ENCODE results near the gene OSGIN1. TPM values are rescaled to one million over a fixed set of nuclear protein-coding genes. Genes with fewer than 3 reads are reported as not detected.

OSGIN1 gene
- total RNA-seq, 1 donor from 2014 or later = not detected

DNA sequence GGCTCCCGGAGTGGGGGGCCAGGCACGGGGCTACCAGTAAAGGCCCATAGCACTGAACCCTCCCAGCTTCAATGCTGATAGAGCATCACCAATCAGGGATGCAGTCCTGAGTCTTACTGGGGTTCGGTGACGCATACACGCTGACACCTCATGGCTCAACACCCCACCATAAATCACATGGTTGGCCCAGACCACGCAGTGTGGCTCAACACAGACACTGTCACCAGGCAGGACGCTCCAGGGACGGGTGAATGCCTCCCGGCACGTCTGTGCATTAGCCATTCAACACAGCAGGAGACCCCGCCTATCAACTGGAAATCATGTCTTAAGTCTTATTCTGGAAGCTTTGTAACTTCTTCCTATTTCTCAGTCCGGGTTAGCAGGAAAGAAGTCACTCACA, 50.0 kb downstream of the OSGIN1 start:
- no peak overlapping the region for H3K27ac Mint-ChIP-seq (ENCODE audit: unreplicated experiment)
- H3K36me3 Mint-ChIP-seq (ENCODE audit: unreplicated experiment) = no peaks in the 10 kb centered on the region
- no peak for TF ChIP-seq CTCF (IDR thresholded peaks at IDR 0.05; ENCODE audit: partially characterized antibody, unreplicated experiment)

GRCh38 chr16:84004442-84004841, 51.4 kb downstream of the OSGIN1 start:
- TF ChIP-seq CTCF (IDR thresholded peaks at IDR 0.05; ENCODE audit: partially characterized antibody, unreplicated experiment) = no peak
- Mint-ChIP-seq H3K4me1 (ENCODE audit: low read depth, unreplicated experiment) (peaks cover 2% of the 10 kb centered on the region), H3K27ac (ENCODE audit: unreplicated experiment) (no peak overlapping the region), H3K36me3 (ENCODE audit: unreplicated experiment) (no peaks in the 10 kb centered on the region), H3K27me3 (ENCODE audit: unreplicated experiment) (peaks cover 3% of the 10 kb centered on the region), H3K4me3 (ENCODE audit: unreplicated experiment) (no peak overlapping the region), H3K9me3 (ENCODE audit: unreplicated experiment) (peaks cover 9% of the 10 kb centered on the region)
- DNase-seq = no peak

More for the DNA sequence above, 50.0 kb downstream of the OSGIN1 start:
- no peak for DNase-seq
- peaks cover 4% of the 10 kb centered on the region for H3K27me3 Mint-ChIP-seq (ENCODE audit: unreplicated experiment)
- H3K9me3 Mint-ChIP-seq (ENCODE audit: unreplicated experiment) = peaks cover 9% of the 10 kb centered on the region
- H3K4me3 Mint-ChIP-seq (ENCODE audit: unreplicated experiment) = no peak overlapping the region
- peaks cover 2% of the 10 kb centered on the region for H3K4me1 Mint-ChIP-seq (ENCODE audit: low read depth, unreplicated experiment)

GRCh38 chr16:84005391-84005790, 52.4 kb downstream of the OSGIN1 start:
- no peaks in the 10 kb centered on the region for H3K36me3 Mint-ChIP-seq (ENCODE audit: unreplicated experiment)
- peak overlapping the region; percentile 31 for H3K27ac Mint-ChIP-seq (ENCODE audit: unreplicated experiment)
- H3K4me1 Mint-ChIP-seq (ENCODE audit: low read depth, unreplicated experiment) = peaks cover 2% of the 10 kb centered on the region
- peaks cover 3% of the 10 kb centered on the region for H3K27me3 Mint-ChIP-seq (ENCODE audit: unreplicated experiment)
- DNase-seq = no peak
- no peak for TF ChIP-seq CTCF (IDR thresholded peaks at IDR 0.05; ENCODE audit: partially characterized antibody, unreplicated experiment)
- no peak overlapping the region for H3K4me3 Mint-ChIP-seq (ENCODE audit: unreplicated experiment)
- H3K9me3 Mint-ChIP-seq (ENCODE audit: unreplicated experiment) = peaks cover 7% of the 10 kb centered on the region

GRCh38 chr16:84007520-84007919, 54.5 kb downstream of the OSGIN1 start:
- peaks cover 6% of the 10 kb centered on the region for H3K9me3 Mint-ChIP-seq (ENCODE audit: unreplicated experiment)
- H3K4me3 Mint-ChIP-seq (ENCODE audit: unreplicated experiment) = no peak overlapping the region
- no peak overlapping the region for H3K27ac Mint-ChIP-seq (ENCODE audit: unreplicated experiment)

DNA sequence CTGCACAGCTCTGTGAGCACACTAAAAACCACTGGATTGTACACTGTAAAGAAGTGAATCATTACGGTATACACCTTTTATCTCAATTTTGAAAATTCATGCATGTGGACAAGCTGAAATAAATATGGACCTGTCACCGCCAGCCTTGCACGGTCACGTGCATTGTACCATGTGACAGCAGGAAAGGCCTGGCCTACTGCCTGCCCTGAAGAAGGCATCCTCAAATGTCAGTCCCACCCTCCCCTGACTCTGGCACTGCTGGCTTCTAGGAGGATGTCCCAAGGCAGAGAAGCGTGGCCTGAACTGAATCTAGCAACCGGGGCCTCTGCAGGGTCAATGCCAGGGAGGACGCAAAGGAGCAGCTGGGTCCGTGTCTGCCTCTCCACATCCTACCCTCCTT, 54.9 kb downstream of the OSGIN1 start:
- peaks cover 2% of the 10 kb centered on the region for H3K4me1 Mint-ChIP-seq (ENCODE audit: low read depth, unreplicated experiment)
- no peak overlapping the region for H3K27ac Mint-ChIP-seq (ENCODE audit: unreplicated experiment)
- no peak for DNase-seq
- H3K27me3 Mint-ChIP-seq (ENCODE audit: unreplicated experiment) = peaks cover 3% of the 10 kb centered on the region
- peaks cover 6% of the 10 kb centered on the region for H3K9me3 Mint-ChIP-seq (ENCODE audit: unreplicated experiment)
- H3K36me3 Mint-ChIP-seq (ENCODE audit: unreplicated experiment) = no peaks in the 10 kb centered on the region
- no peak overlapping the region for H3K4me3 Mint-ChIP-seq (ENCODE audit: unreplicated experiment)
- TF ChIP-seq CTCF (IDR thresholded peaks at IDR 0.05; ENCODE audit: partially characterized antibody, unreplicated experiment) = no peak

More at GRCh38 chr16:84007520-84007919, 54.5 kb downstream of the OSGIN1 start:
- TF ChIP-seq CTCF (IDR thresholded peaks at IDR 0.05; ENCODE audit: partially characterized antibody, unreplicated experiment) = no peak
- no peaks in the 10 kb centered on the region for H3K36me3 Mint-ChIP-seq (ENCODE audit: unreplicated experiment)
- peaks cover 2% of the 10 kb centered on the region for H3K4me1 Mint-ChIP-seq (ENCODE audit: low read depth, unreplicated experiment)
- peaks cover 3% of the 10 kb centered on the region for H3K27me3 Mint-ChIP-seq (ENCODE audit: unreplicated experiment)
- DNase-seq = no peak

All from glutamatergic neuron (in vitro differentiated cells).